MCF 10A (cell line): ENCODE data around the gene CATSPERE. TPM values are rescaled to one million over a fixed set of nuclear protein-coding genes. Genes with fewer than 3 reads are reported as not detected.
"Not testable (repeated sequence)": the region's sequence is repeated elsewhere in the genome, so short reads cannot be mapped to it uniquely, and the experiment has no call there.

ENCODE experiments used
- BruUV-seq: library from RNA; stranded (reverse); fragments of 400-500 nt; replicated peaks from 2 replicates; lab custom pipeline; 2021; lab: Mats Ljungman, UMichigan
- CTCF ChIA-PET: fragments of 300-600 bp; sonication (Branson Sonifier 250); formaldehyde crosslinking; extraction: SDS; loops from one replicate; lab custom pipeline; 2021; ENCODE audit warnings: antibody characterized with exemption, inconsistent platforms; lab: Yijun Ruan, JAX
- POLR2A ChIA-PET: fragments of 300-600, 350-650 bp; sonication (Branson Sonifier 250); formaldehyde crosslinking; extraction: SDS; loops from one replicate; lab custom pipeline; 2020; ENCODE audit warnings: antibody characterized with exemption, inconsistent platforms; lab: Yijun Ruan, JAX
- DNase-seq: peaks from one replicate; pipeline ENCODE4 v3.0.0-alpha.2; 2018; ENCODE audit not compliant: unreplicated experiment
- H3K27ac Mint-ChIP-seq: one replicate; pipeline ENCODE4 v1.8.0; 2022; ENCODE audit warnings: mild to moderate bottlenecking, low read depth, mixed read lengths; ENCODE audit not compliant: unreplicated experiment
- H3K27me3 Mint-ChIP-seq: one replicate; pipeline ENCODE4 v1.8.0; 2022; ENCODE audit warnings: mixed read lengths; ENCODE audit not compliant: insufficient read depth, unreplicated experiment
- H3K36me3 Mint-ChIP-seq: one replicate; pipeline ENCODE4 v1.8.0; 2022; ENCODE audit warnings: mild to moderate bottlenecking, moderate library complexity, mixed read lengths; ENCODE audit not compliant: insufficient read depth, unreplicated experiment
- H3K4me1 Mint-ChIP-seq: one replicate; pipeline ENCODE4 v1.8.0; 2022; ENCODE audit warnings: mixed read lengths; ENCODE audit not compliant: insufficient read depth, unreplicated experiment
- H3K4me3 Mint-ChIP-seq: one replicate; pipeline ENCODE4 v1.8.0; 2022; ENCODE audit warnings: mild to moderate bottlenecking, moderate library complexity, mixed read lengths; ENCODE audit not compliant: unreplicated experiment
- H3K9me3 Mint-ChIP-seq: one replicate; pipeline ENCODE4 v1.8.0; 2022; ENCODE audit warnings: mixed read lengths; ENCODE audit not compliant: unreplicated experiment
- intact Hi-C: fragments of 100-400 bp; cut with micrococcal nuclease; formaldehyde crosslinking; loops from 2 replicates; pipeline ENCODE4 v1.14.1; 2022
- total RNA-seq: library from RNA; stranded (reverse); gene quantifications from 2 replicates; pipeline ENCODE4 v1.2.3, GENCODE V29; 2022
- TF ChIP-seq, protein P1 (sequence below): fragments of 200-600 bp; IDR thresholded peaks from one replicate; pipeline ENCODE4 v1.8.0; 2022; ENCODE audit warnings: antibody characterized with exemption, mild to moderate bottlenecking; ENCODE audit not compliant: unreplicated experiment

The CATSPERE gene
- total RNA-seq, 1 experiment from 2014 or later = 2.1 TPM

DNA sequence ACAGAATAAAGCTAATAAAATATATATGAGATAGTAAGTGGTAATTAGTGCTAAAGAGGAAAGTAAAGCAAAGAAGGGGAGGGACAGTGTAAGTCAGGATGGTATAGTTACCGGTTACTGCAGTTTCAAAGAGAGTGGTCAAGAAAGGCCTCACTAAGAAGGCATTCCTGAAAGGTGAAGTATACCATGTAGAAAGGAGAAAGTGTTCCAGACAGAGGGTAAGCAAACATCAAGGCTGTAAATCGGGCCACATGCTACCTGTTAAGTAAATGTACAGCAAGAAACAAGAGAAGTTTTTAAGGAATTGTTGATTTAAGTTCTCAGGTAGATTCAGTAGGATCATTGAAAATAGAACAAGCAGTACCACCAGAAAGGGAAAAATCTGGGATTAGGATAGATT is 201.5 kb downstream of the CATSPERE start:
- H3K4me1 Mint-ChIP-seq = peaks cover 27% of the 10 kb centered on the region
- no peak overlapping the region for H3K4me3 Mint-ChIP-seq
- POLR2A ChIA-PET = no interaction called here
- no peaks in the 10 kb centered on the region for H3K27me3 Mint-ChIP-seq
- CTCF ChIA-PET = interaction anchor here (0.9 to 1.2 kb wide), 2 partner anchors 10 to 18 kb away, joined by 5 to 6 read pairs; no protein-coding TSS in a partner anchor
- BruUV-seq = no TSS peak
- no peaks in the 10 kb centered on the region for H3K9me3 Mint-ChIP-seq
- DNase-seq = no peak
- TF ChIP-seq, protein P1, sequence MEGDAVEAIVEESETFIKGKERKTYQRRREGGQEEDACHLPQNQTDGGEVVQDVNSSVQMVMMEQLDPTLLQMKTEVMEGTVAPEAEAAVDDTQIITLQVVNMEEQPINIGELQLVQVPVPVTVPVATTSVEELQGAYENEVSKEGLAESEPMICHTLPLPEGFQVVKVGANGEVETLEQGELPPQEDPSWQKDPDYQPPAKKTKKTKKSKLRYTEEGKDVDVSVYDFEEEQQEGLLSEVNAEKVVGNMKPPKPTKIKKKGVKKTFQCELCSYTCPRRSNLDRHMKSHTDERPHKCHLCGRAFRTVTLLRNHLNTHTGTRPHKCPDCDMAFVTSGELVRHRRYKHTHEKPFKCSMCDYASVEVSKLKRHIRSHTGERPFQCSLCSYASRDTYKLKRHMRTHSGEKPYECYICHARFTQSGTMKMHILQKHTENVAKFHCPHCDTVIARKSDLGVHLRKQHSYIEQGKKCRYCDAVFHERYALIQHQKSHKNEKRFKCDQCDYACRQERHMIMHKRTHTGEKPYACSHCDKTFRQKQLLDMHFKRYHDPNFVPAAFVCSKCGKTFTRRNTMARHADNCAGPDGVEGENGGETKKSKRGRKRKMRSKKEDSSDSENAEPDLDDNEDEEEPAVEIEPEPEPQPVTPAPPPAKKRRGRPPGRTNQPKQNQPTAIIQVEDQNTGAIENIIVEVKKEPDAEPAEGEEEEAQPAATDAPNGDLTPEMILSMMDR = no peak
- peaks cover 21% of the 10 kb centered on the region for H3K36me3 Mint-ChIP-seq
- intact Hi-C loops = no loop called here
- H3K27ac Mint-ChIP-seq = no peak overlapping the region

DNA sequence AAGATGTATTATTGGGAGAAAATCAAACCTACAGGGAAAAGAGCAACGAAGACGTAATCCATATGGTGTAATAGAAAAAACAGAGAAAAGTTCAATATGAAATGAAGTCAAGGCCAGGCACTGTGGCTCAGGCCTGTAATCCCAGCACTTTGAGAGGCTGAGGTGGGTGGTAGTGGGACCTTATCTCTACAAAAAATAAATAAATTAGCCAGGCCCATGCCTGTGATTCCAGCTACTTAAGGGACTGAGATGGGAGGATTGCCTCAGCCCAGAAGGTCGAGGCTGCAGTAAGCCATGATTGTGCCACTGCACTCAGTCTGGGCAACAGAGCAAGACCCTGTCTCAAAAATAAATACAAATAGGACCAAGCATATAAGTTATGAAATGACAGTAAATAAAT is 203.3 kb downstream of the CATSPERE start:
- H3K27ac Mint-ChIP-seq = no peak overlapping the region
- intact Hi-C loops = no loop called here
- H3K36me3 Mint-ChIP-seq = peaks cover 13% of the 10 kb centered on the region
- BruUV-seq = no TSS peak
- H3K9me3 Mint-ChIP-seq = no peaks in the 10 kb centered on the region
- CTCF ChIA-PET = interaction anchor here (0.7 to 2.2 kb wide), 2 partner anchors 12 to 378 kb away, joined by 3 to 8 read pairs; no protein-coding TSS in a partner anchor
- DNase-seq = no peak
- no peaks in the 10 kb centered on the region for H3K27me3 Mint-ChIP-seq
- H3K4me3 Mint-ChIP-seq = no peak overlapping the region
- TF ChIP-seq, protein P1 = no peak
- H3K4me1 Mint-ChIP-seq = peaks cover 9% of the 10 kb centered on the region
- POLR2A ChIA-PET = interaction anchor here (1.0 to 2.7 kb wide), 3 partner anchors 9 to 12 kb away, joined by 3 to 10 read pairs (median 4); no protein-coding TSS in a partner anchor

DNA sequence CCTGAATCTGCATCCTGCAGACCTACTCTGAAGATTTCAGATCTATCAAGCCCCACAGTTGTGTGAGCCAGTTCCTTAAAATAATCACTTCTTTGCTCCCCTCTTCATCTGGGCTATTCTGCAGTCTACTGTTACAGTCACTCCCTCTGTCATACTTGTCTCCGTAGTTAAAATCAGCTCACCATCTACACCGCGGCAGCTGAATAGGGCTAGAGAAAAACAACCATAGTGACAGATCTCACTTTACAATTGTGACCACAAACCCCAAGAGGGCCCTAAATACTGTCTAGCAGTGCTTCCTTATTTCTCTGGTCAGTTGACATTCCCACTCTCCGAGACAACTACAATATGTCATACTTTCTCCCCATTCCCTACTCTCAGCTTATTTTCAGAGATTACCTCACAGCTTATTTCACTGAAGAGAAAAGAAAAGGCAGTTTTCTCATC is 204.7 kb downstream of the CATSPERE start:
- no peak overlapping the region for H3K27ac Mint-ChIP-seq
- H3K4me1 Mint-ChIP-seq = peaks cover 6% of the 10 kb centered on the region
- ChIA-PET POLR2A (interaction anchor here (0.8 to 2.7 kb wide), 3 partner anchors 10 to 18 kb away, joined by 3 to 10 read pairs (median 4); no protein-coding TSS in a partner anchor), CTCF (interaction anchor here (0.6 to 2.2 kb wide), 5 partner anchors 12 to 130 kb away, joined by 3 to 8 read pairs (median 3); no protein-coding TSS in a partner anchor)
- intact Hi-C loops = no loop called here
- peaks cover 5% of the 10 kb centered on the region for H3K36me3 Mint-ChIP-seq
- no TSS peak for BruUV-seq
- no peaks in the 10 kb centered on the region for H3K9me3 Mint-ChIP-seq
- H3K27me3 Mint-ChIP-seq = no peaks in the 10 kb centered on the region
- DNase-seq = no peak
- TF ChIP-seq, protein P1 = no peak
- H3K4me3 Mint-ChIP-seq = no peak overlapping the region

GRCh38 chr1:244666672-244667418 is 205.8 kb downstream of the CATSPERE start:
- H3K4me1 Mint-ChIP-seq, intact Hi-C loops, H3K9me3 Mint-ChIP-seq, H3K27ac Mint-ChIP-seq, BruUV-seq, H3K4me3 Mint-ChIP-seq, H3K27me3 Mint-ChIP-seq, POLR2A ChIA-PET, DNase-seq: not testable (repeated sequence)
- H3K36me3 Mint-ChIP-seq = peaks cover 15% of the 10 kb centered on the region
- CTCF ChIA-PET = interaction anchor here (1.2 kb wide), 1 partner anchor 135 kb away, joined by 3 read pairs; no protein-coding TSS in a partner anchor
